Lung (tissue), 12 donors: ENCODE results near the gene SLC6A12. TPM values are rescaled to one million over a fixed set of nuclear protein-coding genes. Genes with fewer than 3 reads are reported as not detected.

ENCODE experiments used
- ATAC-seq: fragments of 200-7000 bp; cut with Tn5 transposase; one replicate; pipeline ENCODE4 v1.9.1; 2020; ENCODE audit warnings: moderate number of reproducible peaks; ENCODE audit not compliant: insufficient read depth, low FRiP score
- DNase-seq, 3 donors: peaks; one replicate each; pipeline ENCODE4 v3.0.0-alpha.2; 2013 to 2017
- H3K27ac ChIP-seq, 2 donors: one replicate each; pipeline ENCODE4 v1.5.1; 2013; ENCODE audit warnings: mild to moderate bottlenecking in 2 of 2, moderate library complexity in 2 of 2, control low read depth in 1 of 2, inconsistent platforms in 1 of 2, low read depth in 1 of 2, low read length in 1 of 2
- H3K27me3 ChIP-seq, 3 donors: one replicate each; pipeline ENCODE4 v1.5.1; 2013; ENCODE audit warnings: low read length in 2 of 3; ENCODE audit not compliant: control insufficient read depth in 3 of 3, insufficient read depth in 3 of 3
- H3K36me3 ChIP-seq, 4 donors: one replicate each; pipeline ENCODE4 v1.5.1; 2013; ENCODE audit warnings: low read length in 4 of 4, mild to moderate bottlenecking in 1 of 4, moderate library complexity in 1 of 4; ENCODE audit not compliant: control insufficient read depth in 4 of 4, insufficient read depth in 4 of 4
- H3K4me1 ChIP-seq, 5 donors: one replicate each; pipeline ENCODE4 v1.5.1; 2013; ENCODE audit warnings: low read length in 5 of 5, mild to moderate bottlenecking in 2 of 5, moderate library complexity in 1 of 5; ENCODE audit not compliant: control insufficient read depth in 5 of 5, insufficient read depth in 5 of 5
- H3K4me3 ChIP-seq: one replicate; pipeline ENCODE4 v1.5.1; 2013; ENCODE audit warnings: mild to moderate bottlenecking, control low read depth, moderate library complexity
- H3K9ac ChIP-seq, 2 donors: one replicate each; pipeline ENCODE4 v1.5.1; 2013; ENCODE audit warnings: low read length in 2 of 2, control low read depth in 1 of 2; ENCODE audit not compliant: insufficient read depth in 1 of 2
- H3K9me3 ChIP-seq, 4 donors: one replicate each; pipeline ENCODE4 v1.5.1; 2013; ENCODE audit warnings: low read length in 3 of 4, mild to moderate bottlenecking in 1 of 4, moderate library complexity in 1 of 4; ENCODE audit not compliant: control insufficient read depth in 4 of 4, insufficient read depth in 3 of 4
- CTCF ChIP-seq: IDR thresholded peaks from 2 replicates; pipeline ENCODE4 v1.5.1; 2012; ENCODE audit warnings: mild to moderate bottlenecking; ENCODE audit errors: control extremely low read depth, extremely low read depth
- WGBS, 2 donors: extraction: QIAGEN DNeasy Blood & Tissue Kit; methylation state at CpG; one replicate each; pipeline ENCODE4 v1.1.7; 2013; 5-methylcytosine and 5-hydroxymethylcytosine counted together
- polyA plus RNA-seq, 2 donors: library from polyadenylated mRNA; stranded (reverse); fragments of 200-250 nt; gene quantifications; one replicate each; pipeline ENCODE4 v1.2.1, GENCODE V29; 2013
- total RNA-seq, 2 donors: library from RNA; depleted of rRNA in 1 of 2; stranded (reverse); fragments of >200 nt in 1 of 2; gene quantifications; one replicate each; pipeline ENCODE4 v1.2.1, GENCODE V29; 2014 to 2021
- donor health status: control.
- donor health status: control.
- donor health status: Bipolar disorder and iron deficiency.
- donor health status: healthy.
- donor health status: DM: yes; HTN: yes; CAD: no.

SLC6A12 gene
- total and polyA plus RNA-seq, 4 donors: 1.7 to 4.5 (median 3.1) TPM

- H3K27ac ChIP-seq: no peak overlapping the region
- H3K4me3 ChIP-seq: no peak overlapping the region
- no peak for ATAC-seq
- TF ChIP-seq CTCF: no peak
- H3K9me3 ChIP-seq: no peaks in the 10 kb centered on the region
- H3K27me3 ChIP-seq: no peaks in the 10 kb centered on the region
- DNase-seq: no peak
- H3K9ac ChIP-seq: no peak overlapping the region
- WGBS, 2 donors: 85 to 94% methylated on average over 11 of the region's 11 CpGs
- peaks cover 0 to 3% (median 0%) of the 10 kb centered on the region in 5 donors for H3K4me1 ChIP-seq
- H3K36me3 ChIP-seq: no peaks in the 10 kb centered on the region
Observed at GRCh38 chr12:166425-167075, 47.4 kb downstream of the SLC6A12 start.

DNA sequence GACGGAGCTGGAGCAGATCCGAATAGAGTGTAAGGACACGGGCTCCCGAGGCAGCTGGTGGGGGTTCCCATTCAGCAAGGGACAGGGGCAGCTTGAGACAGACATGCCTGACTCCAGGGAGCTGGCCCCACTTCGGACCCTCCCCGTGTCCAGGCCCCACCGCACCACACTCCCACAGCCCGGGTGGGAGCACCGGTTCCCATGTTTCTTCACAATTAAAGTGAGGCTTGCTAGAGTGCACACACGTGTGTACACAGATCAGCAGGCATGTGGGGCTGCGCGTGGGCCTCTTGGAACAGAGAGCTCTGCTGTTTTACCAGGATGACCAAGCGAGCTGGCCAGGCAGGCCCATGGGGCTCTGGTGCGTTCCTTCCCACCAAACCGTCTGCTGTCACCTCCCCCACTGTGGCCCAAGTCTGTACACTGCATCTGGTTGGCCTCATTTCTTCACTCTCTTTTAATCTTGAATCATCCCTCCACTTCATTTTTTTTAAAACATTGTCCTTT, 48.0 kb downstream of the SLC6A12 start:
- no peaks in the 10 kb centered on the region for H3K27me3 ChIP-seq
- TF ChIP-seq CTCF: no peak
- no peak overlapping the region for H3K4me3 ChIP-seq
- H3K27ac ChIP-seq: no peak overlapping the region
- H3K9me3 ChIP-seq: no peaks in the 10 kb centered on the region
- no peak for ATAC-seq
- H3K9ac ChIP-seq: no peak overlapping the region
- no peak for DNase-seq
- peaks cover 0 to 3% (median 0%) of the 10 kb centered on the region in 5 donors for H3K4me1 ChIP-seq
- WGBS, 2 donors: 93 to 96% methylated on average over 15 of the region's 15 CpGs
- H3K36me3 ChIP-seq: no peaks in the 10 kb centered on the region

GRCh38 chr12:164207-164606, 49.8 kb downstream of the SLC6A12 start:
- Histone ChIP-seq H3K27me3 (no peaks in the 10 kb centered on the region), H3K36me3 (no peaks in the 10 kb centered on the region), H3K4me3 (no peak overlapping the region), H3K9ac (no peak overlapping the region), H3K27ac (no peak overlapping the region), H3K9me3 (no peaks in the 10 kb centered on the region), H3K4me1 (no peaks in the 10 kb centered on the region)
- TF ChIP-seq CTCF: no peak
- ATAC-seq (no peak), DNase-seq (peak in 2 of 3 donors; percentile 45 to 46)
- 75 to 90% methylated on average over 7 of the region's 7 CpGs for WGBS, 2 donors
